Measurements from ENCODE around the gene CTXND1.

Gene CTXND1

GRCh38 chr15:80231371-80231770 lies 20.6 kb downstream of the CTXND1 start:
- TF ChIP-seq CTCF (IDR thresholded peaks at IDR 0.05; ENCODE audit: insufficient read depth, low read length, poor library complexity, severe bottlenecking): no peak
- Histone ChIP-seq H3K27me3 (replicated peaks; ENCODE audit: control insufficient read depth, insufficient read depth, low read length) (peaks cover 4% of the 10 kb centered on the region), H3K36me3 (ENCODE audit: control insufficient read depth, insufficient read depth, low read length) (no peaks in the 10 kb centered on the region), H3K4me3 (replicated peaks; ENCODE audit: low read depth, low read length) (no peak overlapping the region)
- DNase-seq (ENCODE audit: extremely low read depth, insufficient read length): no peak

- Histone ChIP-seq H3K4me3 (replicated peaks; ENCODE audit: low read depth, low read length) (no peak overlapping the region), H3K36me3 (ENCODE audit: control insufficient read depth, insufficient read depth, low read length) (no peaks in the 10 kb centered on the region), H3K27me3 (replicated peaks; ENCODE audit: control insufficient read depth, insufficient read depth, low read length) (peaks cover 4% of the 10 kb centered on the region)
- TF ChIP-seq CTCF (IDR thresholded peaks at IDR 0.05; ENCODE audit: insufficient read depth, low read length, poor library complexity, severe bottlenecking): no peak
- no peak for DNase-seq (ENCODE audit: extremely low read depth, insufficient read length)
Observed at GRCh38 chr15:80228959-80229610, 22.9 kb downstream of the CTXND1 start.

- DNase-seq (ENCODE audit: extremely low read depth, insufficient read length): no peak
- no peaks in the 10 kb centered on the region for H3K36me3 ChIP-seq (ENCODE audit: control insufficient read depth, insufficient read depth, low read length)
- no peak overlapping the region for H3K4me3 ChIP-seq (replicated peaks; ENCODE audit: low read depth, low read length)
- no peaks in the 10 kb centered on the region; the same call in 1 of the 2 replicates for H3K27me3 ChIP-seq (replicated peaks; ENCODE audit: control insufficient read depth, insufficient read depth, low read length)
- no peak for TF ChIP-seq CTCF (IDR thresholded peaks at IDR 0.05; ENCODE audit: insufficient read depth, low read length, poor library complexity, severe bottlenecking)
Observed at GRCh38 chr15:80219955-80220354, 32.1 kb downstream of the CTXND1 start.

GRCh38 chr15:80217327-80217900 lies 34.6 kb downstream of the CTXND1 start:
- Histone ChIP-seq H3K36me3 (ENCODE audit: control insufficient read depth, insufficient read depth, low read length) (no peaks in the 10 kb centered on the region), H3K27me3 (replicated peaks; ENCODE audit: control insufficient read depth, insufficient read depth, low read length) (no peaks in the 10 kb centered on the region), H3K4me3 (replicated peaks; ENCODE audit: low read depth, low read length) (no peak overlapping the region)
- no peak for TF ChIP-seq CTCF (IDR thresholded peaks at IDR 0.05; ENCODE audit: insufficient read depth, low read length, poor library complexity, severe bottlenecking)
- DNase-seq (ENCODE audit: extremely low read depth, insufficient read length): no peak

- TF ChIP-seq CTCF (IDR thresholded peaks at IDR 0.05; ENCODE audit: insufficient read depth, low read length, poor library complexity, severe bottlenecking): no peak
- no peaks in the 10 kb centered on the region for H3K27me3 ChIP-seq (replicated peaks; ENCODE audit: control insufficient read depth, insufficient read depth, low read length)
- no peak for DNase-seq (ENCODE audit: extremely low read depth, insufficient read length)
- H3K4me3 ChIP-seq (replicated peaks; ENCODE audit: low read depth, low read length): no peak overlapping the region
- H3K36me3 ChIP-seq (ENCODE audit: control insufficient read depth, insufficient read depth, low read length): no peaks in the 10 kb centered on the region
Observed at GRCh38 chr15:80216911-80217310, 35.1 kb downstream of the CTXND1 start.

Data from GM06990 (cell line).